ENCODE data around the gene OSBPL8. TPM values are rescaled to one million over a fixed set of nuclear protein-coding genes. Genes with fewer than 3 reads are reported as not detected.

Gene OSBPL8
- total and polyA plus RNA-seq, 9 of the 15 experiments (the other 6 are each of a cell fraction or from before 2014, with no cell fraction given), result 17.4 to 82.7 (median 42.8) TPM

DNA sequence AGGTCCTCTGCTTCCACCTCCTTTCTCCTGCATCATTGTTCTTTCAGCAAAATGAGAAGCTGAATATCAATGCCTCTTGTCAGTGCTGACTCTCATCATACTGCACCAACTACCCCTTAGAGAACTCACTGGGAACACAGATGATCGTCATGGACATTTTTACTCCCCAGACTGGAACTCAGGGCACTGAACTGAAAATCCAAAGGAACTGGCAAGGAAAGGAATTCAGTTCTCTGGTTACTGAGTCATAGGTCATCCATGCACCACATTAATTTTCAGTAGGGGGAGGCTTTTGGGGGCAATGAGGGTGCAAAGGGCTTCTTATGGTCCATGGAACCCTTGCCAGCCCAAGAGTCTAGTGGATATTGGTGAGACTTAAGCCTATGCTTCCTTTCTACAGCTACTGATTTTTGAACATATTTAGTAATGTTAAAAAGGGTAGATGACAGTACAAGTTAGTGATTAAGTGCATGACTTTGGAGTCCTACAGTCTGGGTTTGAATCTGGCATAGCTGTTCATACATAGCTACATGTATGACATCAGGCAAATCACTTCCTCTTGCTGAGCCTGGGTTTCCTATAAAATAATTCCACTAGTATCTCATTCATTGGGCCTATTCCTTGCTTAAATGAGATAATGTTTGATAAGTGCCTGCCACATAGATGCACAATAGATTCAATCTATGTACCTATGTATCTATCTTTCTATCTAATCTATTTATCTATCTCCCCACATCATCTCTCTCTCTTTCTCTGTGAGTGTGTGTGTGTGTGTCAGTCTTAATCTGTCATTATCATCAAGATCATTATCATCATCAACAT lies 240.6 kb downstream of the OSBPL8 start:
- POLR2A ChIA-PET, result no interaction called here
- Histone ChIP-seq H3K36me3 (ENCODE audit: control insufficient read depth, insufficient read depth, low read length) (no peaks in the 10 kb centered on the region), H3K9me1 (ENCODE audit: control insufficient read depth, insufficient read depth, low read length) (no peaks in the 10 kb centered on the region), H3K79me2 (ENCODE audit: control insufficient read depth, insufficient read depth, low read length) (no peaks in the 10 kb centered on the region), H3K4me3 (no peak overlapping the region; the same call in 1 of the 2 replicates), H3K4me1 (replicated peaks in 1 of 2; ENCODE audit: control insufficient read depth in 2 of 2, insufficient read depth in 2 of 2, low read length in 2 of 2) (peaks cover 0 to 15% of the 10 kb centered on the region in 2 experiments; a peak in 3 of 5 replicates), H3K4me2 (ENCODE audit: insufficient read depth, low read length) (peak overlapping the region; percentile 52), H3K9me3 (replicated peaks; ENCODE audit: control insufficient read depth, insufficient read depth, low read depth, low read length) (no peaks in the 10 kb centered on the region), H3K9ac (ENCODE audit: insufficient read depth in 1 of 2, low read depth in 2 of 2, low read length in 2 of 2) (no peak overlapping the region), H4K20me1 (replicated peaks; ENCODE audit: control insufficient read depth, insufficient read depth, low read length) (no peaks in the 10 kb centered on the region), H3K27ac (ENCODE audit: extremely low read depth, low read depth, low read length) (no peak overlapping the region), H2AFZ (ENCODE audit: low read depth, low read length) (peak overlapping the region; percentile 66), H3K27me3 (ENCODE audit: control insufficient read depth in 2 of 2, insufficient read depth in 2 of 2, low read length in 2 of 2) (no peaks in the 10 kb centered on the region)
- no peak for FAIRE-seq
- in situ Hi-C loops (cut with MboI), result no loop called here
- WGBS (ENCODE audit: insufficient coverage, low coverage, missing lambda C conversion rate), result 0% methylated on average over 1 of the region's 1 CpG
- ATAC-seq, result peak; percentile 62
- TF ChIP-seq DPF2 (IDR thresholded peaks at IDR 0.05), result 0 out of 2 replicates have a peak, but pooled peaks have one; percentile 29
- TF ChIP-seq SIN3A (IDR thresholded peaks at IDR 0.05; ENCODE audit: borderline replicate concordance in 2 of 2, control insufficient read depth in 1 of 2, low read depth in 2 of 2, low read length in 2 of 2), result no peak
- TF ChIP-seq GATAD2B (IDR thresholded peaks at IDR 0.05; ENCODE audit: borderline replicate concordance), result peak; percentile 56; the same call in 1 of the 2 replicates
- TF ChIP-seq ZNF589 (CRISPR knock-in tag; IDR thresholded peaks at IDR 0.05; ENCODE audit: low read depth), result no peak
- TF ChIP-seq MTF1 (CRISPR knock-in tag; IDR thresholded peaks at IDR 0.05; ENCODE audit: borderline replicate concordance), result no peak
- 0 out of 2 replicates have a peak, but pooled peaks have one; percentile 77 for TF ChIP-seq ZC3H11A (IDR thresholded peaks at IDR 0.05; ENCODE audit: low read depth, low read length)
- peak; percentile 90 for TF ChIP-seq GATA2 (CRISPR knock-in tag; IDR thresholded peaks at IDR 0.05)
- TF ChIP-seq MED1 (CRISPR knock-in tag; IDR thresholded peaks at IDR 0.05; ENCODE audit: borderline replicate concordance), result no peak
- no peak for TF ChIP-seq LCOR (CRISPR knock-in tag; IDR thresholded peaks at IDR 0.05)
- TF ChIP-seq, protein P1, sequence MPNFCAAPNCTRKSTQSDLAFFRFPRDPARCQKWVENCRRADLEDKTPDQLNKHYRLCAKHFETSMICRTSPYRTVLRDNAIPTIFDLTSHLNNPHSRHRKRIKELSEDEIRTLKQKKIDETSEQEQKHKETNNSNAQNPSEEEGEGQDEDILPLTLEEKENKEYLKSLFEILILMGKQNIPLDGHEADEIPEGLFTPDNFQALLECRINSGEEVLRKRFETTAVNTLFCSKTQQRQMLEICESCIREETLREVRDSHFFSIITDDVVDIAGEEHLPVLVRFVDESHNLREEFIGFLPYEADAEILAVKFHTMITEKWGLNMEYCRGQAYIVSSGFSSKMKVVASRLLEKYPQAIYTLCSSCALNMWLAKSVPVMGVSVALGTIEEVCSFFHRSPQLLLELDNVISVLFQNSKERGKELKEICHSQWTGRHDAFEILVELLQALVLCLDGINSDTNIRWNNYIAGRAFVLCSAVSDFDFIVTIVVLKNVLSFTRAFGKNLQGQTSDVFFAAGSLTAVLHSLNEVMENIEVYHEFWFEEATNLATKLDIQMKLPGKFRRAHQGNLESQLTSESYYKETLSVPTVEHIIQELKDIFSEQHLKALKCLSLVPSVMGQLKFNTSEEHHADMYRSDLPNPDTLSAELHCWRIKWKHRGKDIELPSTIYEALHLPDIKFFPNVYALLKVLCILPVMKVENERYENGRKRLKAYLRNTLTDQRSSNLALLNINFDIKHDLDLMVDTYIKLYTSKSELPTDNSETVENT (CRISPR knock-in tag; IDR thresholded peaks at IDR 0.05), result no peak
- no peak for TF ChIP-seq ELF1 (tag; IDR thresholded peaks at IDR 0.05)
- TF ChIP-seq MTA1 (IDR thresholded peaks at IDR 0.05; ENCODE audit: borderline replicate concordance), result peak; percentile 78; the same call in 1 of the 2 replicates
- TF ChIP-seq ZBTB2 (IDR thresholded peaks at IDR 0.05), result peak; percentile 53; the same call in 1 of the 2 replicates
- TF ChIP-seq SPI1 (IDR thresholded peaks at IDR 0.05; ENCODE audit: borderline replicate concordance, low read depth, low read length), result peak; percentile 53; the same call in 1 of the 2 replicates
- 0 out of 2 replicates have a peak, but pooled peaks have one; percentile 10 for TF ChIP-seq ARID1B (IDR thresholded peaks at IDR 0.05)
- no TSS peak for BruUV-seq (replicated peaks)
- CTCF ChIA-PET (ENCODE audit: low intra/inter-chr PET ratio), result no interaction called here
- intact Hi-C loops (cut with micrococcal nuclease), result no loop called here
- DNase-seq (ENCODE audit: extremely low read depth in 1 of 4, low spot score in 3 of 4), result no peak
